ENCODE data around the gene KCNQ1.

KCNQ1 gene

GRCh38 chr11:2673871-2674471 is 229.2 kb downstream of the KCNQ1 start:
- peak overlapping the region; percentile 22 to 29 for H3K4me3 ChIP-seq (ENCODE audit: low read length in 2 of 2)
- H3K36me3 ChIP-seq (ENCODE audit: control insufficient read depth in 2 of 2, insufficient read depth in 2 of 2, low read length in 2 of 2) = peaks cover 0 to 2% of the 10 kb centered on the region in 2 donors
- H3K27ac ChIP-seq (ENCODE audit: low read length) = peak overlapping the region; percentile 80
- peaks cover 44% of the 10 kb centered on the region for H3K4me1 ChIP-seq (ENCODE audit: control insufficient read depth, insufficient read depth, low read length)
- no peaks in the 10 kb centered on the region for H3K9me3 ChIP-seq (ENCODE audit: control insufficient read depth in 2 of 2, low read length in 2 of 2)
- no peaks in the 10 kb centered on the region for H3K27me3 ChIP-seq (ENCODE audit: control insufficient read depth in 1 of 2, insufficient read depth in 2 of 2, low read length in 2 of 2)
- no peak overlapping the region for H3K9ac ChIP-seq (ENCODE audit: low read length in 2 of 2)

- peaks cover 45% of the 10 kb centered on the region for H3K4me1 ChIP-seq (ENCODE audit: control insufficient read depth, insufficient read depth, low read length)
- H3K9me3 ChIP-seq (ENCODE audit: control insufficient read depth in 2 of 2, low read length in 2 of 2) = no peaks in the 10 kb centered on the region
- H3K27ac ChIP-seq (ENCODE audit: low read length) = peak overlapping the region; percentile 80
- no peaks in the 10 kb centered on the region for H3K36me3 ChIP-seq (ENCODE audit: control insufficient read depth in 2 of 2, insufficient read depth in 2 of 2, low read length in 2 of 2)
- no peaks in the 10 kb centered on the region for H3K27me3 ChIP-seq (ENCODE audit: control insufficient read depth in 1 of 2, insufficient read depth in 2 of 2, low read length in 2 of 2)
- peak overlapping the region; percentile 29 to 31 for H3K4me3 ChIP-seq (ENCODE audit: low read length in 2 of 2)
- H3K9ac ChIP-seq (ENCODE audit: low read length in 2 of 2) = peak overlapping the region; percentile 54 to 66
These were observed 229.9 kb downstream of the KCNQ1 start for GRCh38 chr11:2674658-2675131.

DNA sequence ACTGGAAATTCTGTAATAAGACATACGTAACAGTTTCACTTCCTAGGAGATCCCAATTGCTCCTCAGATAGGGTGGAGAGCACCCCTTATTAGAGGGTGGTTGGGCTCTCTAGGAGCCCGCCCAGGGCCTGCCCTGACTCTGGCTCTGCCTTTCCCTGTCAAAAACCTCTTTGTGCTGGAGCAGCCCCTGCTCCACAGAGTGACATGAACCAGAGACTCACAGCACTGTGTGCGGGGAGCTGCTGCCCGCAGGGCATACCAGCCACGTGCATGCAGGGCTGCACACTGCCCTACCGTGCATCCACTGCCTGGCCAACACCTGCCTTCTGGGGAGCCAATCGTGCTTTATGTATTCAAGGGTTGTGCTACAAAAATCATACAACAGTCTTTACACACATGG is 230.7 kb downstream of the KCNQ1 start:
- H3K4me1 ChIP-seq (ENCODE audit: control insufficient read depth, insufficient read depth, low read length) = peaks cover 43% of the 10 kb centered on the region
- no peaks in the 10 kb centered on the region for H3K36me3 ChIP-seq (ENCODE audit: control insufficient read depth in 2 of 2, insufficient read depth in 2 of 2, low read length in 2 of 2)
- peak overlapping the region; percentile 80 for H3K27ac ChIP-seq (ENCODE audit: low read length)
- no peaks in the 10 kb centered on the region for H3K27me3 ChIP-seq (ENCODE audit: control insufficient read depth in 1 of 2, insufficient read depth in 2 of 2, low read length in 2 of 2)
- H3K9ac ChIP-seq (ENCODE audit: low read length in 2 of 2) = peak overlapping the region in 1 of 2 donors; percentile 54
- peak overlapping the region in 1 of 2 donors; percentile 52 for H3K4me3 ChIP-seq (ENCODE audit: low read length in 2 of 2)
- no peaks in the 10 kb centered on the region for H3K9me3 ChIP-seq (ENCODE audit: control insufficient read depth in 2 of 2, low read length in 2 of 2)

DNA sequence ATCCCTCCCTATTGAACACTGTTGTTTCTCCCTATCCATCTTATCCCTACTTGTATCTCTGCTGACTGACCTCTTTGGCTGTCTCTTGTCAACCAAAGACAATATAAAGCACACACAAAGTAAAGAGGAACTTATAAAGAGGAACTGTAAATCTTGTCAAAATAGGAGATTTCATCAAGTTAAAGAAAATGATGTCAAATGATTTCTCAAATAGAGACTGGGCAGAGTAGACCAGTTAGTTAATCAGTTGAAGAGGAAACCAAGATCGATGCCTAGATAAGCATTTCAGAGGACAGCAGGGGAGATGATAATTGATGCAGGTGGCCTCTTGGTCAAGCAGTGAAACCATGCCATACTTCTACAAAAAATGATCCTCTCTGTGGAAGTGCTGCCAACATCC is 232.3 kb downstream of the KCNQ1 start:
- H3K9ac ChIP-seq (ENCODE audit: low read length in 2 of 2) = no peak overlapping the region
- H3K4me1 ChIP-seq (ENCODE audit: control insufficient read depth, insufficient read depth, low read length) = peaks cover 43% of the 10 kb centered on the region
- H3K27me3 ChIP-seq (ENCODE audit: control insufficient read depth in 1 of 2, insufficient read depth in 2 of 2, low read length in 2 of 2) = no peaks in the 10 kb centered on the region
- no peaks in the 10 kb centered on the region for H3K36me3 ChIP-seq (ENCODE audit: control insufficient read depth in 2 of 2, insufficient read depth in 2 of 2, low read length in 2 of 2)
- no peaks in the 10 kb centered on the region for H3K9me3 ChIP-seq (ENCODE audit: control insufficient read depth in 2 of 2, low read length in 2 of 2)
- no peak overlapping the region for H3K4me3 ChIP-seq (ENCODE audit: low read length in 2 of 2)
- H3K27ac ChIP-seq (ENCODE audit: low read length) = no peak overlapping the region

- H3K36me3 ChIP-seq (ENCODE audit: control insufficient read depth in 2 of 2, insufficient read depth in 2 of 2, low read length in 2 of 2) = no peaks in the 10 kb centered on the region
- no peak overlapping the region for H3K4me3 ChIP-seq (ENCODE audit: low read length in 2 of 2)
- H3K27me3 ChIP-seq (ENCODE audit: control insufficient read depth in 1 of 2, insufficient read depth in 2 of 2, low read length in 2 of 2) = no peaks in the 10 kb centered on the region
- peaks cover 41% of the 10 kb centered on the region for H3K4me1 ChIP-seq (ENCODE audit: control insufficient read depth, insufficient read depth, low read length)
- no peak overlapping the region for H3K27ac ChIP-seq (ENCODE audit: low read length)
- no peaks in the 10 kb centered on the region for H3K9me3 ChIP-seq (ENCODE audit: control insufficient read depth in 2 of 2, low read length in 2 of 2)
- no peak overlapping the region for H3K9ac ChIP-seq (ENCODE audit: low read length in 2 of 2)
These were observed 233.6 kb downstream of the KCNQ1 start for GRCh38 chr11:2678396-2678795.

DNA sequence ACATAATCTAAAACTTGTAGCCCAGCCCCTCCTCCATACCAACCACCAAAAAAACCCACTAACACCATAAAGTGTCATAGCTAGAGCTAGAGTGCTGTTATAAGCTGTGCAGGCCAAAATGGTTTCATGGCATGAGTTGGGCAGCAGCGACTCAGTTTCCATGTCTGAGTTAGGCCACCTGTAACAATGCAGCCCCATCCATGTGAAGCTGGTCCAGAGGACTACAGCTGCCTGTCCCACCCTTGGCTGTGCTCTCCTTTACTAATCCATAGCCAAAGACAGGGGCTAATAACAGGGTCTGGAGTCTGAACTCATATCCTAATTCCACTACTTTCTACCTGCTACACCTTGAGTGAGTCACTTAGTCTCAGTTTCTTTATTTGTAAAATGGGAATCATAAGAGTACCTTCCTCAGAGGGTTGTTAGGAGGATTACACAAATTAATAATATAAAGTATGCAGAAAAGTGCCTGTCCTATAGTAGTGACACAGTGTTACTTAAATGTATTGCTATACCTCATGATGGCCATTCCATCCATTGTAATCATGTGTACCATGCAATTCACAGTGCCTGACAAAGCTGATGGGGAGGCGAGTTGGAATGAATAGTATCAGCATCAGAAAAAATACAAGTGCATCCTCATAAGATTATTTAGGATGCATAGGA is 234.3 kb downstream of the KCNQ1 start:
- H3K4me1 ChIP-seq (ENCODE audit: control insufficient read depth, insufficient read depth, low read length) = peaks cover 33% of the 10 kb centered on the region

GRCh38 chr11:2681408-2682145 is 236.8 kb downstream of the KCNQ1 start:
- H3K36me3 ChIP-seq (ENCODE audit: control insufficient read depth in 2 of 2, insufficient read depth in 2 of 2, low read length in 2 of 2) = no peaks in the 10 kb centered on the region
- H3K27ac ChIP-seq (ENCODE audit: low read length) = no peak overlapping the region

More for the DNA sequence above, 234.3 kb downstream of the KCNQ1 start:
- Histone ChIP-seq H3K9me3 (ENCODE audit: control insufficient read depth in 2 of 2, low read length in 2 of 2) (no peaks in the 10 kb centered on the region), H3K36me3 (ENCODE audit: control insufficient read depth in 2 of 2, insufficient read depth in 2 of 2, low read length in 2 of 2) (no peaks in the 10 kb centered on the region), H3K4me3 (ENCODE audit: low read length in 2 of 2) (no peak overlapping the region), H3K27ac (ENCODE audit: low read length) (no peak overlapping the region), H3K27me3 (ENCODE audit: control insufficient read depth in 1 of 2, insufficient read depth in 2 of 2, low read length in 2 of 2) (no peaks in the 10 kb centered on the region), H3K9ac (ENCODE audit: low read length in 2 of 2) (no peak overlapping the region)

DNA sequence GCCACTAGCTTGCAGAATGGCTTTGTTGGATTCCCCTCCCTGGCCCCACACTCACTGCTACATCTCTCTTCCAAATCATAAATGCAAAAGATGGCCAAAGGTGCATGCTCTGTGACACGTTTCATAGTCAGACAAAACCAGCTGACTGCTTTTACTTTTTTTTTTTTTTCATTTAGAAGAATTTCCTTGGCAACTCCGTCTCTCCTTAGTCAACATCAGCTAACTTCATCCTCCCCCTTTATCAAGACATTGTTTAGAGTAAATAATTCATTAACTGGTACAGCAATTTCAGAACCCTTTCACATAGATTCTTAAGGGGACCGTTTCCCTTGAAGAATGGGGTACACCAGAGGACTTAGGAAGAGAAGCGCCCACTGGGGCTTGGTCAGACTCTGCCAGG is 239.0 kb downstream of the KCNQ1 start:
- H3K4me3 ChIP-seq (ENCODE audit: low read length in 2 of 2) = no peak overlapping the region
- H3K4me1 ChIP-seq (ENCODE audit: control insufficient read depth, insufficient read depth, low read length) = peaks cover 19% of the 10 kb centered on the region
- no peaks in the 10 kb centered on the region for H3K27me3 ChIP-seq (ENCODE audit: control insufficient read depth in 1 of 2, insufficient read depth in 2 of 2, low read length in 2 of 2)
- H3K9ac ChIP-seq (ENCODE audit: low read length in 2 of 2) = no peak overlapping the region
- H3K36me3 ChIP-seq (ENCODE audit: control insufficient read depth in 2 of 2, insufficient read depth in 2 of 2, low read length in 2 of 2) = peaks cover 0 to 2% of the 10 kb centered on the region in 2 donors
- H3K27ac ChIP-seq (ENCODE audit: low read length) = no peak overlapping the region
- no peaks in the 10 kb centered on the region for H3K9me3 ChIP-seq (ENCODE audit: control insufficient read depth in 2 of 2, low read length in 2 of 2)

More at GRCh38 chr11:2681408-2682145, 236.8 kb downstream of the KCNQ1 start:
- no peak overlapping the region for H3K4me3 ChIP-seq (ENCODE audit: low read length in 2 of 2)
- peaks cover 17% of the 10 kb centered on the region for H3K4me1 ChIP-seq (ENCODE audit: control insufficient read depth, insufficient read depth, low read length)
- H3K27me3 ChIP-seq (ENCODE audit: control insufficient read depth in 1 of 2, insufficient read depth in 2 of 2, low read length in 2 of 2) = no peaks in the 10 kb centered on the region
- H3K9ac ChIP-seq (ENCODE audit: low read length in 2 of 2) = no peak overlapping the region
- no peaks in the 10 kb centered on the region for H3K9me3 ChIP-seq (ENCODE audit: control insufficient read depth in 2 of 2, low read length in 2 of 2)

- Histone ChIP-seq H3K27ac (ENCODE audit: low read length) (no peak overlapping the region), H3K4me3 (ENCODE audit: low read length in 2 of 2) (no peak overlapping the region), H3K36me3 (ENCODE audit: control insufficient read depth in 2 of 2, insufficient read depth in 2 of 2, low read length in 2 of 2) (peaks cover 0 to 2% of the 10 kb centered on the region in 2 donors), H3K4me1 (ENCODE audit: control insufficient read depth, insufficient read depth, low read length) (peaks cover 23% of the 10 kb centered on the region), H3K27me3 (ENCODE audit: control insufficient read depth in 1 of 2, insufficient read depth in 2 of 2, low read length in 2 of 2) (no peaks in the 10 kb centered on the region), H3K9ac (ENCODE audit: low read length in 2 of 2) (no peak overlapping the region), H3K9me3 (ENCODE audit: control insufficient read depth in 2 of 2, low read length in 2 of 2) (no peaks in the 10 kb centered on the region)
These were observed 239.8 kb downstream of the KCNQ1 start for GRCh38 chr11:2684581-2684980.

- H3K4me3 ChIP-seq (ENCODE audit: low read length in 2 of 2) = no peak overlapping the region
- H3K36me3 ChIP-seq (ENCODE audit: control insufficient read depth in 2 of 2, insufficient read depth in 2 of 2, low read length in 2 of 2) = peaks cover 0 to 4% of the 10 kb centered on the region in 2 donors
- H3K9ac ChIP-seq (ENCODE audit: low read length in 2 of 2) = no peak overlapping the region
- H3K27ac ChIP-seq (ENCODE audit: low read length) = no peak overlapping the region
- H3K4me1 ChIP-seq (ENCODE audit: control insufficient read depth, insufficient read depth, low read length) = peaks cover 28% of the 10 kb centered on the region
- no peaks in the 10 kb centered on the region for H3K9me3 ChIP-seq (ENCODE audit: control insufficient read depth in 2 of 2, low read length in 2 of 2)
- no peaks in the 10 kb centered on the region for H3K27me3 ChIP-seq (ENCODE audit: control insufficient read depth in 1 of 2, insufficient read depth in 2 of 2, low read length in 2 of 2)
These were observed 240.2 kb downstream of the KCNQ1 start for GRCh38 chr11:2685051-2685450.
